SU-DHL-6 (cell line): Measurements from ENCODE around the gene TAS2R19.

Experiments used
- H2AFZ ChIP-seq: fragments of 200-600 bp; sonication (generic); 2 replicates; pipeline ENCODE4 v1.6.1; 2014; ENCODE audit warnings: low read depth, mild to moderate bottlenecking, moderate library complexity, mixed read lengths, antibody characterized with exemption, low read length; ENCODE audit not compliant: severe bottlenecking
- H3F3A ChIP-seq: fragments of 200-600 bp; shearing (Covaris generic); 2 replicates; pipeline ENCODE4 v1.6.0; 2016; ENCODE audit warnings: antibody characterized with exemption, mild to moderate bottlenecking; ENCODE audit not compliant: insufficient read depth
- H3K27ac ChIP-seq: fragments of 200-600 bp; sonication (generic); 2 replicates; pipeline ENCODE4 v1.5.1; 2016; ENCODE audit warnings: low read depth, mild to moderate bottlenecking, low read length, moderate library complexity, mixed read lengths
- H3K27me3 ChIP-seq: fragments of 200-600 bp; sonication (generic), shearing (Covaris generic); 2 replicates; pipeline ENCODE4 v1.6.0; 2014; ENCODE audit warnings: mild to moderate bottlenecking, low read length
- H3K36me3 ChIP-seq: fragments of 200-600 bp; sonication (generic); 2 replicates; pipeline ENCODE4 v1.6.1; 2014; ENCODE audit warnings: mild to moderate bottlenecking, low read length, mixed read lengths
- H3K4me2 ChIP-seq: fragments of 300-600, 200-600 bp; shearing (Covaris generic), sonication (generic); 2 replicates; pipeline ENCODE4 v1.6.0; 2014; ENCODE audit warnings: low read length, low read depth, mild to moderate bottlenecking; ENCODE audit not compliant: poor library complexity, severe bottlenecking
- H3K4me3 ChIP-seq: fragments of 200-600 bp; sonication (generic); 2 replicates; pipeline ENCODE4 v1.5.1; 2014; ENCODE audit warnings: antibody characterized with exemption, low read length, mild to moderate bottlenecking, mixed read lengths; ENCODE audit not compliant: insufficient read depth, poor library complexity, severe bottlenecking
- H3K79me2 ChIP-seq: fragments of 200-600 bp; sonication (generic); 2 replicates; pipeline ENCODE4 v1.6.1; 2014; ENCODE audit warnings: mild to moderate bottlenecking, low read length, moderate library complexity; ENCODE audit not compliant: insufficient read depth
- H3K9ac ChIP-seq: fragments of 200-600 bp; sonication (generic); 2 replicates; pipeline ENCODE4 v1.7.0; 2014; ENCODE audit warnings: mild to moderate bottlenecking, low read length
- H3K9me2 ChIP-seq: fragments of 200-600 bp; sonication (generic); replicated peaks from 2 replicates; pipeline ENCODE4 v1.6.1; 2014; ENCODE audit warnings: low read length; ENCODE audit not compliant: insufficient read depth
- H3K9me3 ChIP-seq: fragments of 200-600 bp; sonication (generic); 2 replicates; pipeline ENCODE4 v1.6.1; 2014; ENCODE audit warnings: low read length, mixed read lengths; ENCODE audit not compliant: insufficient read depth
- H4K20me1 ChIP-seq: fragments of 200-600 bp; sonication (generic); 2 replicates; pipeline ENCODE4 v1.6.1; 2014; ENCODE audit warnings: low read depth, mild to moderate bottlenecking, antibody characterized with exemption, low read length, moderate library complexity, mixed read lengths
- CTCF ChIP-seq: fragments of 200-600 bp; sonication (generic); IDR thresholded peaks from one replicate; pipeline ENCODE4 v1.5.1; 2017; ENCODE audit warnings: antibody characterized with exemption, mild to moderate bottlenecking, low read length, moderate library complexity; ENCODE audit not compliant: insufficient read depth, poor library complexity, severe bottlenecking
- EZH2phosphoT487 ChIP-seq: fragments of 200-600 bp; sonication (generic), shearing (Covaris generic); conservative IDR thresholded peaks from 2 replicates; pipeline ENCODE4 v1.6.1; 2018; ENCODE audit warnings: mild to moderate bottlenecking, antibody characterized with exemption, low read length, moderate library complexity, mixed read lengths

TAS2R19 gene

GRCh38 chr12:10998204-10998603, 24.2 kb downstream of the TAS2R19 start, which contains the start of gene TAS2R20:
TAS2R20 (minus strand) TSS chr12:10998304; CDS start chr12:10997875, 429 bp downstream.
- TF ChIP-seq CTCF: no peak
- TF ChIP-seq EZH2phosphoT487: no peak

GRCh38 chr12:10994307-10994706, 28.1 kb downstream of the TAS2R19 start:
- H3K79me2 ChIP-seq: no peaks in the 10 kb centered on the region

More at GRCh38 chr12:10998204-10998603, 24.2 kb downstream of the TAS2R19 start, which contains the start of gene TAS2R20:
- Histone ChIP-seq H3K9ac (no peak within 1 kb of the TSS), H3K27ac (no peak within 1 kb of the TSS), H2AFZ (no peak within 1 kb of the TSS), H3K36me3 (no peaks in the 10 kb centered on the region), H4K20me1 (no peaks in the 10 kb centered on the region), H3K79me2 (no peaks in the 10 kb centered on the region), H3K4me2 (no peak within 1 kb of the TSS), H3K4me3 (no peak within 1 kb of the TSS), H3K27me3 (no peaks in the 10 kb centered on the region), H3K9me3 (no peaks in the 10 kb centered on the region), H3K9me2 (no peaks in the 10 kb centered on the region), H3F3A (no peaks in the 10 kb centered on the region)

GRCh38 chr12:10989107-10989506, 33.3 kb downstream of the TAS2R19 start:
- Histone ChIP-seq H3K9ac (no peak overlapping the region), H3K79me2 (no peaks in the 10 kb centered on the region), H3K4me2 (no peak overlapping the region), H2AFZ (no peak overlapping the region), H3K9me2 (no peaks in the 10 kb centered on the region), H3K36me3 (no peaks in the 10 kb centered on the region), H3K27me3 (no peaks in the 10 kb centered on the region), H3K27ac (no peak overlapping the region), H4K20me1 (no peaks in the 10 kb centered on the region), H3K4me3 (no peak overlapping the region), H3K9me3 (no peaks in the 10 kb centered on the region), H3F3A (no peaks in the 10 kb centered on the region)
- no peak for TF ChIP-seq CTCF
- TF ChIP-seq EZH2phosphoT487: no peak

More at GRCh38 chr12:10994307-10994706, 28.1 kb downstream of the TAS2R19 start:
- no peaks in the 10 kb centered on the region for H3K27me3 ChIP-seq
- TF ChIP-seq CTCF (no peak), EZH2phosphoT487 (no peak)
- no peaks in the 10 kb centered on the region for H3K9me3 ChIP-seq
- no peaks in the 10 kb centered on the region for H3K9me2 ChIP-seq
- H3K9ac ChIP-seq: no peak overlapping the region
- no peak overlapping the region for H3K27ac ChIP-seq
- no peak overlapping the region for H3K4me3 ChIP-seq
- no peaks in the 10 kb centered on the region for H4K20me1 ChIP-seq
- no peak overlapping the region for H3K4me2 ChIP-seq
- H2AFZ ChIP-seq: no peak overlapping the region
- H3F3A ChIP-seq: no peaks in the 10 kb centered on the region
- no peaks in the 10 kb centered on the region for H3K36me3 ChIP-seq
